RWPE2 (cell line): ENCODE results near the gene SNRNP25.

ENCODE experiments used
- ATAC-seq: fragments of 200-7000 bp; cut with Tn5 transposase; 3 replicates; pipeline ENCODE4 v1.9.1; 2021; ENCODE audit warnings: low read depth
- DNase-seq: peaks from one replicate; pipeline ENCODE4 v3.0.0-alpha.2; 2020; ENCODE audit warnings: low spot score
- H3K27ac ChIP-seq: fragments of 450-650 bp; 2 replicates; pipeline ENCODE4 v1.5.1; 2017; ENCODE audit warnings: mild to moderate bottlenecking; ENCODE audit not compliant: poor library complexity, severe bottlenecking
- H3K27me3 ChIP-seq: fragments of 250-450 bp; sonication (Bioruptor Pico); 2 replicates; pipeline ENCODE4 v1.5.1; 2021; ENCODE audit warnings: mild to moderate bottlenecking, moderate library complexity; ENCODE audit not compliant: insufficient read depth, poor library complexity, severe bottlenecking
- H3K36me3 ChIP-seq: fragments of 250-450 bp; sonication (Bioruptor Pico); 2 replicates; pipeline ENCODE4 v1.5.1; 2020; ENCODE audit warnings: low read depth, mild to moderate bottlenecking, moderate library complexity
- H3K4me1 ChIP-seq: fragments of 250-450 bp; sonication (Bioruptor Pico); 2 replicates; pipeline ENCODE4 v1.5.1; 2021; ENCODE audit warnings: mild to moderate bottlenecking, moderate library complexity; ENCODE audit not compliant: insufficient read depth, poor library complexity, severe bottlenecking
- H3K4me3 ChIP-seq: fragments of 250-450 bp; sonication (Bioruptor Pico); 2 replicates; pipeline ENCODE4 v1.5.1; 2021; ENCODE audit warnings: mild to moderate bottlenecking, moderate library complexity; ENCODE audit not compliant: severe bottlenecking
- H3K9me3 ChIP-seq: fragments of 250-450 bp; sonication (Bioruptor Pico); 2 replicates; pipeline ENCODE4 v1.5.1; 2021; ENCODE audit warnings: mild to moderate bottlenecking, moderate library complexity; ENCODE audit not compliant: severe bottlenecking
- TF ChIP-seq, protein P1 (sequence below): fragments of 450-650 bp; IDR thresholded peaks from one replicate; pipeline ENCODE4 v1.5.1; 2017; ENCODE audit warnings: mild to moderate bottlenecking, moderate library complexity; ENCODE audit not compliant: poor library complexity, severe bottlenecking

Gene SNRNP25

DNA sequence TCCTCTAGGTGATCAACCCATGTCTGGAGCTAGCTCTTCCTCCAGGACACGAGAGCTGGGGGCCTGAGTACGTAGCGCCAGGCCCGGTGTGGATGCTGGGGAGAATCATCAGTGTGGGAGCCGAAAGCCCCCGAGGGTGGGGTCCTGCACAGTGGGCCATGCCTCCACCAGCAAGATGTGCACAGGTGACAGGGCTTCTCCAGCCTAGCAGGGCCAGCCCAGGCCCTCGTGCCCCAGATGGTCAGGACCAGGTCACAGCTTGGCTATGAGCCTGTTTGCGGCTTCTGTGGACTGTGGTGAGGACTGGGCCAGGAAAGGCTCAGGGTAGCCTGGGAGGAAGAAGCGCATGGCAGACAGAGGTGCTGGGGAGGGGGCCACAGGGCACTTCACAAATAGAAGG, 32.2 kb downstream of the SNRNP25 start:
- TF ChIP-seq, protein P1, sequence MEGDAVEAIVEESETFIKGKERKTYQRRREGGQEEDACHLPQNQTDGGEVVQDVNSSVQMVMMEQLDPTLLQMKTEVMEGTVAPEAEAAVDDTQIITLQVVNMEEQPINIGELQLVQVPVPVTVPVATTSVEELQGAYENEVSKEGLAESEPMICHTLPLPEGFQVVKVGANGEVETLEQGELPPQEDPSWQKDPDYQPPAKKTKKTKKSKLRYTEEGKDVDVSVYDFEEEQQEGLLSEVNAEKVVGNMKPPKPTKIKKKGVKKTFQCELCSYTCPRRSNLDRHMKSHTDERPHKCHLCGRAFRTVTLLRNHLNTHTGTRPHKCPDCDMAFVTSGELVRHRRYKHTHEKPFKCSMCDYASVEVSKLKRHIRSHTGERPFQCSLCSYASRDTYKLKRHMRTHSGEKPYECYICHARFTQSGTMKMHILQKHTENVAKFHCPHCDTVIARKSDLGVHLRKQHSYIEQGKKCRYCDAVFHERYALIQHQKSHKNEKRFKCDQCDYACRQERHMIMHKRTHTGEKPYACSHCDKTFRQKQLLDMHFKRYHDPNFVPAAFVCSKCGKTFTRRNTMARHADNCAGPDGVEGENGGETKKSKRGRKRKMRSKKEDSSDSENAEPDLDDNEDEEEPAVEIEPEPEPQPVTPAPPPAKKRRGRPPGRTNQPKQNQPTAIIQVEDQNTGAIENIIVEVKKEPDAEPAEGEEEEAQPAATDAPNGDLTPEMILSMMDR = no peak
- Histone ChIP-seq H3K4me1 (peaks cover 17% of the 10 kb centered on the region), H3K9me3 (no peaks in the 10 kb centered on the region), H3K4me3 (no peak overlapping the region), H3K27me3 (no peaks in the 10 kb centered on the region), H3K36me3 (peaks cover 41% of the 10 kb centered on the region), H3K27ac (peak overlapping the region; percentile 77)
- ATAC-seq = no peak
- DNase-seq = no peak

DNA sequence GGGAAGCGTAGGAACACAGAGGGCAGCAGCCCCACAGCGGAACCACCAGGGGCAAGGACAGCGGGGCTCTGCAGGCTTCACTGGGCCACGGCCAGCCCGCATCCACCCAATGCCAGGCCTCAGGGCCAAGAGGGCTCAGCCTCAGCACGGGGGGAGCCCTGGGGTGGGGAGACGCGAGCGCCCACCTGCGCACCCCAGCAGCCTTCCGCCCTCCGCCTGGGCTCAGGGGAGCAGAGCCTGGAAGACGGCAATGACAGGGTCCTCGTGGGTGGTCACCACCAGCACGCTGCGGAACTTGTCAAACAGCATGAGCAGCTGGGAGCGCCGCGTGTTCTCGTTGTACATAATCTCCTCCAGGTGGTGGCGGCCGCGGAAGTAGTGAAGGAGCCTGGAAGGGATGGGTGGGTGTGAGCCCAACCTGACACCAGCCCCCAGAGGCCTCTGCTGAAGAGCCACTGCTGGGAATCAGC, 32.9 kb downstream of the SNRNP25 start:
- H3K27ac ChIP-seq = no peak overlapping the region
- no peak overlapping the region for H3K4me3 ChIP-seq
- no peaks in the 10 kb centered on the region for H3K9me3 ChIP-seq
- TF ChIP-seq, protein P1 = no peak
- H3K4me1 ChIP-seq = peaks cover 17% of the 10 kb centered on the region
- DNase-seq = no peak
- ATAC-seq = no peak
- peaks cover 47% of the 10 kb centered on the region for H3K36me3 ChIP-seq
- no peaks in the 10 kb centered on the region for H3K27me3 ChIP-seq

DNA sequence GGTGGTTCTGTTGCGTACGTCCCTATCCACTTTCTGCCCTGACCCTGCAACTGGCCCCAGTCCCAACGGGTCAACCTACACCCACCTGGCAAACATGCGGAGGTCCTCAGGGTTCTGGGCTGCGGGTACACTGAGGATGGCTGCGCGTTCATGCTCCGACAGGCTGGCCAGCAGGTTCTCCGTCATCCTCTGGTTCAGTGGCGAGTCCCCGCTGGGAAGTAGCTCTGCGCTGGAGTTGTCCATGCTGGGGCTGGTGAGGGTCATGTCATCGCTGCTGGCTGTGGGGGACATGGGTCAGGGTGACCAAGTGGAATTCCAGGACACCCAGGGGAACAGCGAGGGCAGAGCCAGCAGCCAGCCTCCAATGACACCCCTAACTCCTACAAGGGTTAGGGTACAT, 35.0 kb downstream of the SNRNP25 start:
- Histone ChIP-seq H3K4me1 (peaks cover 17% of the 10 kb centered on the region), H3K36me3 (peaks cover 53% of the 10 kb centered on the region), H3K4me3 (no peak overlapping the region), H3K9me3 (no peaks in the 10 kb centered on the region), H3K27ac (no peak overlapping the region), H3K27me3 (no peaks in the 10 kb centered on the region)
- TF ChIP-seq, protein P1 = no peak
- DNase-seq (no peak), ATAC-seq (no peak)

DNA sequence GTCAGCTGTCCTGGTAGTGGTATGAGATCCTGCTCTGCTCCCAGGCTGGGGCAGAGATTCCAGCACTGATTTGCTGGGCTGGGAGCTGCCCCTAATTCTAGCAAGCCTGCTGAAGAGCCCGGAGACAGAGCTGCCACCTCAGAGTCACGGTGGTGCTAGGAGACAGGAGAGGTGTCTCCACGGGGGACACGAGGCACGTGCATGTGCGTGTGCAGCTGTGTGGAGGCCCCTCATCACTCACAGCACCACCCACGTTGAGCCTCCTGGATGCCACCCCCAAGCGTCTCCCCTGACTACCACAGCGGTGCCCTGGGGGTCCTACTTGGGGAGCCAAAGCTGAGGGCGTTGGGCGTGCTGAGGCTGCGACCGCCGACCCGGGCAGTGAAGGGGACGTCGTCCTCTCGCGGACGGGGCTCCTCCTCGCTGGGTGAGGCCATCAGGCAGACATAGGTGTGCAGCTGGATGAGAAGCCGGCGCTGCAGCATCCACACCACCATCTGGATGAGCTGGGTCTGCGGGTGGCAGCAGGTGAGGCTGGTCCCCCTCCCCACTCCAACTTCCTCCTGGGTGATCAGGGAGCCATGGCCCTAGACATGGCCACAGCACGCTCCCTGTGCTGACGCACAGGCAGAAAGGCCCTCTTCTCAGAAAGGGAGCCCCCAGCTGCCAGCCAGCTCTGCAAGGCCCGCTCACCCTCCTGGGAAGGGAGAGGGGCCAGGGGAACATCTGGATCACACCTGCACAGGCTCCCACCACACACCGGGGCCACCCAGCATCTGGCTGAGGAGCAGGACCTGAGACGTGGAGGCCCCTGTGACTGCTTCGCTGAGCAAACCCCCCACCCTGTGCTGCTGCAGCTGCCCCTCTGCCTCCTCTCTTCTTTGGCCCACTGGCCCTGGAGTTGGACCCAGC, 36.0 kb downstream of the SNRNP25 start:
- Histone ChIP-seq H3K27ac (no peak overlapping the region), H3K9me3 (no peaks in the 10 kb centered on the region), H3K4me3 (no peak overlapping the region), H3K36me3 (peaks cover 54% of the 10 kb centered on the region), H3K4me1 (peaks cover 10% of the 10 kb centered on the region), H3K27me3 (no peaks in the 10 kb centered on the region)
- no peak for DNase-seq
- ATAC-seq = no peak
- TF ChIP-seq, protein P1 = no peak

DNA sequence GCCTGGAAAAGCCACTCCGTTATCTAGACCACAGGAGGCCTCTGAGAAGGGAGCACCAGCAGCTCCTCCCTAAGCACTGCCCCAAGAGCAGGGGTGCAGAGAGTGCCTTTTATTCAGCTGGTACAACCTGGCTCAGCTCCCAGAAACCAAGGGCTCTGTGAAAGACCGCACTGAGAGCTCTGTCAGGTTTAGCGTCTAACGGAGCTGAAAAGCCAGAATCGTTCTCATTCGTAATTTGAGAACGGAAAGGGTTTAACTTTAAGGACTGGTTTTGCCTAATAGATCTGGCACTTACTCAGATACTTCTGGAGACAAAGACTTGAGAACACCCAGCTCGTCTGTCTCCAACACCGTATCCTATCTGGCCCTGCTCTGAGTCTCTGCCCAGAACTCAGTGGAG, 37.9 kb downstream of the SNRNP25 start:
- ATAC-seq (no peak), DNase-seq (no peak)
- TF ChIP-seq, protein P1 = no peak
- no peaks in the 10 kb centered on the region for H3K9me3 ChIP-seq
- no peaks in the 10 kb centered on the region for H3K4me1 ChIP-seq
- H3K27ac ChIP-seq = no peak overlapping the region
- no peaks in the 10 kb centered on the region for H3K27me3 ChIP-seq
- H3K4me3 ChIP-seq = no peak overlapping the region
- H3K36me3 ChIP-seq = peaks cover 55% of the 10 kb centered on the region
